Heart right ventricle (tissue), 16 donors: ENCODE measurements around the gene UBASH3B. TPM values are rescaled to one million over a fixed set of nuclear protein-coding genes. Genes with fewer than 3 reads are reported as not detected.

ENCODE experiments used
- ATAC-seq, 8 donors: fragments of 200-7000 bp; cut with Tn5 transposase; one replicate each; pipeline ENCODE4 v1.9.1; 2020; ENCODE audit warnings: mild to moderate bottlenecking in 8 of 8, moderate library complexity in 8 of 8, moderate number of reproducible peaks in 1 of 8
- DNase-seq, 2 donors: peaks; one replicate each; pipeline ENCODE4 v3.0.0-alpha.2; 2020
- H3K27ac ChIP-seq, 10 donors: fragments of 200-600 bp; sonication (generic) in 2 of 10; one replicate each; pipeline versions ENCODE4 v1.5.0 to v1.8.0; 2020 to 2022; ENCODE audit warnings: mild to moderate bottlenecking in 3 of 10
- H3K27me3 ChIP-seq, 7 donors: fragments of 200-600 bp; one replicate each; pipeline ENCODE4 v1.8.0; 2021 to 2022; ENCODE audit warnings: mild to moderate bottlenecking in 2 of 7
- H3K36me3 ChIP-seq, 9 donors: fragments of 200-600 bp; sonication (generic) in 1 of 9; one replicate each; pipeline versions ENCODE4 v1.5.0 to v1.8.0; 2020 to 2022; ENCODE audit warnings: mild to moderate bottlenecking in 2 of 9
- H3K4me1 ChIP-seq, 9 donors: fragments of 200-600 bp; sonication (generic) in 1 of 9; one replicate each; pipeline versions ENCODE4 v1.5.0 to v1.8.0; 2020 to 2022; ENCODE audit warnings: mild to moderate bottlenecking in 4 of 9
- H3K4me3 ChIP-seq, 10 donors: fragments of 200-600 bp; sonication (generic) in 2 of 10; one replicate each; pipeline versions ENCODE4 v1.5.0 to v1.8.0; 2020 to 2022; ENCODE audit warnings: mild to moderate bottlenecking in 7 of 10, moderate library complexity in 2 of 10
- H3K9me3 ChIP-seq, 11 donors: fragments of 200-600 bp in 10 of 11; sonication (generic) in 2 of 11; one replicate each; pipeline versions ENCODE4 v1.5.0 to v1.8.0; 2013 to 2022; ENCODE audit warnings: mild to moderate bottlenecking in 2 of 11, control low read depth in 1 of 11, moderate library complexity in 1 of 11
- CTCF ChIP-seq, 9 donors: fragments of 200-600 bp; sonication (generic) in 2 of 9; IDR thresholded peaks; one replicate each; pipeline versions ENCODE4 v1.5.0 to v1.8.0; 2021 to 2022; ENCODE audit warnings: antibody characterized with exemption in 9 of 9, mild to moderate bottlenecking in 5 of 9, moderate library complexity in 1 of 9
- WGBS, 2 donors: extraction: QIAGEN DNeasy Blood & Tissue Kit; methylation state at CpG; one replicate each; pipeline ENCODE4 v1.1.7; 2013; ENCODE audit warnings: inconsistent platforms in 1 of 2; 5-methylcytosine and 5-hydroxymethylcytosine counted together
- intact Hi-C, 10 donors: fragments of 100-400 bp; cut with DNase I; formaldehyde crosslinking; loops; one replicate each; pipeline versions ENCODE4 v1.11.1 to v1.14.2; 2022
- polyA plus RNA-seq, 2 donors: library from polyadenylated mRNA; stranded (reverse); fragments of 200-250 nt; gene quantifications; one replicate each; pipeline ENCODE4 v1.2.3, GENCODE V29; 2013
- total RNA-seq, 10 donors: library from RNA; stranded (reverse); fragmentation: NEBNext Ultra II Directional in 3 of 10; extraction: Animal tissue kit (Norgen Biotek cat#: 25700) in 3 of 10; gene quantifications; one replicate each; pipeline versions ENCODE4 v1.2.1 to v1.2.4, GENCODE V29; 2021 to 2023
- donor health status: Arrhythmogenic right ventricular cardiomyopathy.
- donor health status: ischemic (EF 13 %, LVEDD 7.1; RV severe dilation, severe dysfunction).
- donor health status: healthy with polysubstance abuse.
- donor health status: DM: no; HTN: yes; CAD: no.
- donor health status: DM: no; HTN: no; CAD: no.
- donor health status: ischemic (EF 25% LVEDD 6.9; RV normal size, moderate dysfunction).
- donor health status: ischemic (EF 25% LVEDD 5.7; RV mildly dilated, moderate dysfunction).
- donor health status: healthy.
- donor health status: DM: yes; HTN: yes; CAD: no.
- donor health status: Ischemic cardiomyopathy.
- donor health status: ischemic (EF 35%, LVEDD 5.7; RV mildly dilated, moderate dysfunction).
- donor health status: nonischemic (EF 11% LVEDD 7.7; RV severe dilation, severe dysfunction).
- donor health status: DM: yes; HTN: yes; CAD: no.
- donor health status: PGD.
- donor health status: ischemic (EF 29% LVEDD 5.4; RV normal size, mild dysfunction).
- donor health status: nonischemic (EF 23%, LVEDD 6.1; RV moderate dilation, normal function).

Gene UBASH3B
- total and polyA plus RNA-seq, 12 donors = 0.51 to 8.0 (median 1.5) TPM

GRCh38 chr11:122665861-122666260 lies 10.3 kb downstream of the UBASH3B start:
- TF ChIP-seq CTCF (IDR thresholded peaks at IDR 0.05) = no peak
- Histone ChIP-seq H3K36me3 (no peaks in the 10 kb centered on the region), H3K27ac (peak overlapping the region in 1 of 10 donors; percentile 2), H3K27me3 (no peaks in the 10 kb centered on the region), H3K4me1 (peaks cover 0 to 47% (median 0%) of the 10 kb centered on the region in 9 donors), H3K4me3 (no peak overlapping the region), H3K9me3 (peaks cover 0 to 12% (median 6%) of the 10 kb centered on the region in 11 donors)
- WGBS, 2 donors = 79 to 82% methylated on average over 10 of the region's 10 CpGs
- ATAC-seq = no peak
- no peak for DNase-seq
- intact Hi-C loops = no loop called here

GRCh38 chr11:122666743-122667142 lies 11.2 kb downstream of the UBASH3B start:
- ATAC-seq (no peak), DNase-seq (no peak)
- intact Hi-C loops = no loop called here
- no peak overlapping the region for H3K4me3 ChIP-seq
- no peak for TF ChIP-seq CTCF (IDR thresholded peaks at IDR 0.05)
- peaks cover 0 to 12% (median 6%) of the 10 kb centered on the region in 11 donors for H3K9me3 ChIP-seq
- no peak overlapping the region for H3K27ac ChIP-seq
- peaks cover 0 to 49% (median 0%) of the 10 kb centered on the region in 9 donors for H3K4me1 ChIP-seq
- H3K36me3 ChIP-seq = no peaks in the 10 kb centered on the region
- H3K27me3 ChIP-seq = no peaks in the 10 kb centered on the region

- no peaks in the 10 kb centered on the region for H3K36me3 ChIP-seq
- 72 to 76% methylated on average over 6 of the region's 6 CpGs for WGBS, 2 donors
- TF ChIP-seq CTCF (IDR thresholded peaks at IDR 0.05) = no peak
- no peak overlapping the region for H3K27ac ChIP-seq
- ATAC-seq = peak in 3 of 8 donors; percentile 22 to 45 (median 23)
- no peak overlapping the region for H3K4me3 ChIP-seq
- peaks cover 0 to 62% (median 0%) of the 10 kb centered on the region in 9 donors for H3K4me1 ChIP-seq
- DNase-seq = no peak
- H3K27me3 ChIP-seq = no peaks in the 10 kb centered on the region
- intact Hi-C loops = no loop called here
- peaks cover 0 to 12% (median 6%) of the 10 kb centered on the region in 11 donors for H3K9me3 ChIP-seq
These were observed 13.1 kb downstream of the UBASH3B start for GRCh38 chr11:122668562-122669090.

- no peaks in the 10 kb centered on the region for H3K36me3 ChIP-seq
- H3K27ac ChIP-seq = no peak overlapping the region
- ATAC-seq (no peak), DNase-seq (no peak)
- no peak overlapping the region for H3K4me3 ChIP-seq
- no peak for TF ChIP-seq CTCF (IDR thresholded peaks at IDR 0.05)
- WGBS, 2 donors = 94 to 100% methylated on average over 1 of the region's 1 CpG
- peaks cover 0 to 12% (median 6%) of the 10 kb centered on the region in 11 donors for H3K9me3 ChIP-seq
- H3K27me3 ChIP-seq = no peaks in the 10 kb centered on the region
- intact Hi-C loops = no loop called here
- peaks cover 0 to 66% (median 0%) of the 10 kb centered on the region in 9 donors for H3K4me1 ChIP-seq
These were observed 14.6 kb downstream of the UBASH3B start for GRCh38 chr11:122670131-122670530.
